Kidney (tissue), 14 donors: ENCODE data around the gene POLR2C. TPM values are rescaled to one million over a fixed set of nuclear protein-coding genes. Genes with fewer than 3 reads are reported as not detected.
A peak's percentile ranks its signal among the peaks of the same experiment; 100 is the strongest.

Experiments
- DNase-seq, 5 donors: peaks; one replicate each; pipeline ENCODE4 v3.0.0-alpha.2; 2013 to 2020
- FAIRE-seq: peaks from 2 replicates; lab custom pipeline; 2012; peaks lifted over from hg19 to GRCh38; lab: Jason Lieb, UNC
- H3K27ac ChIP-seq, 2 donors: one replicate each; pipeline ENCODE4 v1.7.0; 2013; ENCODE audit warnings: low read depth in 2 of 2, low read length in 2 of 2, inconsistent platforms in 1 of 2
- H3K27me3 ChIP-seq: one replicate; pipeline ENCODE4 v1.7.1; 2013; ENCODE audit warnings: low read length, inconsistent platforms; ENCODE audit not compliant: control insufficient read depth, insufficient read depth
- H3K36me3 ChIP-seq, 3 donors: one replicate each; pipeline versions ENCODE4 v1.7.0 to v1.7.1; 2013; ENCODE audit warnings: low read length in 3 of 3, control low read depth in 1 of 3, inconsistent platforms in 1 of 3; ENCODE audit not compliant: insufficient read depth in 3 of 3, control insufficient read depth in 2 of 3
- H3K4me1 ChIP-seq, 3 donors: one replicate each; pipeline versions ENCODE4 v1.7.0 to v1.7.1; 2013; ENCODE audit warnings: low read length in 3 of 3, inconsistent platforms in 1 of 3, low read depth in 1 of 3; ENCODE audit not compliant: control insufficient read depth in 2 of 3, insufficient read depth in 2 of 3
- H3K4me3 ChIP-seq, 3 donors: one replicate each; pipeline versions ENCODE4 v1.7.0 to v1.8.1; 2013; ENCODE audit warnings: low read length in 3 of 3, control low read depth in 1 of 3, inconsistent platforms in 1 of 3
- H3K9ac ChIP-seq, 3 donors: one replicate each; pipeline versions ENCODE4 v1.7.0 to v1.7.1; 2013; ENCODE audit warnings: low read length in 3 of 3, control low read depth in 1 of 3, inconsistent platforms in 1 of 3
- H3K9me3 ChIP-seq, 3 donors: one replicate each; pipeline versions ENCODE4 v1.7.0 to v1.7.1; 2013; ENCODE audit warnings: low read length in 3 of 3, control low read depth in 1 of 3, inconsistent platforms in 1 of 3; ENCODE audit not compliant: control insufficient read depth in 2 of 3, insufficient read depth in 1 of 3
- CTCF ChIP-seq: IDR thresholded peaks from 3 replicates; pipeline ENCODE4 v1.5.1; 2012; ENCODE audit warnings: mild to moderate bottlenecking, moderate library complexity, borderline replicate concordance; ENCODE audit not compliant: insufficient read depth; ENCODE audit errors: extremely low read depth
- intact Hi-C: fragments of 100-400 bp; cut with DNase I; formaldehyde crosslinking; loops from one replicate; pipeline ENCODE4 v1.11.1; 2022
- polyA plus RNA-seq: library from polyadenylated mRNA; stranded (reverse); fragments of 350-450 nt; fragmentation: Illumina TruSeq; extraction: RNeasy Lipid Tissue Mini Kit (QIAGEN cat#74804); gene quantifications from one replicate; pipeline ENCODE4 v1.2.3, GENCODE V29; 2014; ENCODE audit warnings: low read depth, low replicate concordance; ENCODE audit not compliant: insufficient read depth
- total RNA-seq: library from RNA; stranded (reverse); fragmentation: NEBNext Ultra II Directional; extraction: Animal tissue kit (Norgen Biotek cat#: 25700); gene quantifications from one replicate; pipeline ENCODE4 v1.2.1, GENCODE V29; 2021
- donor health status: control.
- donor health status: control.
- donor health status: control.
- donor health status: control.
- donor health status: control.
- donor health status: DM: yes; HTN: yes; CAD: no.
- donor health status: Normal renal cell carcinoma (clear cell type).

The POLR2C gene
- total and polyA plus RNA-seq, 2 donors from 2014 or later = 58.9 to 68.9 TPM

- Histone ChIP-seq H3K9ac (peak overlapping the region; percentile 36 to 55 (median 39)), H3K4me3 (peak overlapping the region; percentile 68 to 72 (median 70)), H3K36me3 (peaks cover 0 to 7% (median 7%) of the 10 kb centered on the region in 3 donors), H3K27ac (peak overlapping the region; percentile 68 to 71), H3K9me3 (no peaks in the 10 kb centered on the region), H3K4me1 (peaks cover 0 to 52% (median 40%) of the 10 kb centered on the region in 3 donors), H3K27me3 (no peaks in the 10 kb centered on the region)
- intact Hi-C loops = no loop called here
- FAIRE-seq (no peak), DNase-seq (peak in 4 of 5 donors; percentile 65 to 87 (median 76))
- no peak for TF ChIP-seq CTCF
Measured at GRCh38 chr16:57479205-57479975, 16.9 kb downstream of the POLR2C start.

GRCh38 chr16:57479976-57480753, 17.7 kb downstream of the POLR2C start:
- Histone ChIP-seq H3K27ac (peak overlapping the region; percentile 68 to 71), H3K27me3 (no peaks in the 10 kb centered on the region), H3K9ac (peak overlapping the region in 1 of 3 donors; percentile 55), H3K36me3 (peaks cover 0 to under 1% (median 0%) of the 10 kb centered on the region in 3 donors), H3K4me3 (peak overlapping the region; percentile 26 to 72 (median 70)), H3K9me3 (no peaks in the 10 kb centered on the region), H3K4me1 (peaks cover 0 to 60% (median 47%) of the 10 kb centered on the region in 3 donors)
- DNase-seq = peak in 2 of 5 donors; percentile 64 to 91
- intact Hi-C loops = no loop called here
- no peak for FAIRE-seq
- no peak for TF ChIP-seq CTCF

- Histone ChIP-seq H3K4me3 (no peak overlapping the region), H3K27me3 (no peaks in the 10 kb centered on the region), H3K9me3 (no peaks in the 10 kb centered on the region), H3K4me1 (peaks cover 0 to 64% (median 49%) of the 10 kb centered on the region in 3 donors), H3K27ac (peak overlapping the region; percentile 11 to 45), H3K36me3 (no peaks in the 10 kb centered on the region), H3K9ac (peak overlapping the region in 1 of 3 donors; percentile 48)
- intact Hi-C loops = no loop called here
- TF ChIP-seq CTCF = no peak
- no peak for FAIRE-seq
- DNase-seq = no peak
Measured at GRCh38 chr16:57480754-57481230, 18.3 kb downstream of the POLR2C start.
